WERI-Rb-1 (cell line): ENCODE data around the gene MAP1B.
A peak's percentile ranks its signal among the peaks of the same experiment; 100 is the strongest.

Source experiments
- DNase-seq: peaks from one replicate; pipeline ENCODE4 v3.0.0-alpha.2; 2020
- H3K27ac ChIP-seq: fragments of 250-450 bp; sonication (Bioruptor Pico); 2 replicates; pipeline ENCODE4 v1.5.1; 2020; ENCODE audit warnings: mild to moderate bottlenecking, moderate library complexity
- H3K27me3 ChIP-seq: fragments of 250-450 bp; sonication (Bioruptor Pico); 2 replicates; pipeline ENCODE4 v1.5.1; 2021; ENCODE audit warnings: mild to moderate bottlenecking, low read depth, moderate library complexity; ENCODE audit not compliant: insufficient read depth, severe bottlenecking
- H3K36me3 ChIP-seq: fragments of 250-450 bp; sonication (Bioruptor Pico); 2 replicates; pipeline ENCODE4 v1.5.1; 2020; ENCODE audit warnings: mild to moderate bottlenecking, moderate library complexity
- H3K4me3 ChIP-seq: 2 replicates; pipeline ENCODE4 v1.5.1; 2011; ENCODE audit warnings: low read depth, mild to moderate bottlenecking, control low read depth, low read length
- H3K9me3 ChIP-seq: fragments of 250-450 bp; sonication (Bioruptor Pico); 2 replicates; pipeline ENCODE4 v1.5.1; 2021; ENCODE audit warnings: mild to moderate bottlenecking, moderate library complexity; ENCODE audit not compliant: severe bottlenecking
- TF ChIP-seq, protein P1 (sequence below): IDR thresholded peaks from 2 replicates; pipeline ENCODE4 v1.5.1; 2011; ENCODE audit warnings: low read depth, mild to moderate bottlenecking, control low read depth, inconsistent platforms, low read length

The MAP1B gene

DNA sequence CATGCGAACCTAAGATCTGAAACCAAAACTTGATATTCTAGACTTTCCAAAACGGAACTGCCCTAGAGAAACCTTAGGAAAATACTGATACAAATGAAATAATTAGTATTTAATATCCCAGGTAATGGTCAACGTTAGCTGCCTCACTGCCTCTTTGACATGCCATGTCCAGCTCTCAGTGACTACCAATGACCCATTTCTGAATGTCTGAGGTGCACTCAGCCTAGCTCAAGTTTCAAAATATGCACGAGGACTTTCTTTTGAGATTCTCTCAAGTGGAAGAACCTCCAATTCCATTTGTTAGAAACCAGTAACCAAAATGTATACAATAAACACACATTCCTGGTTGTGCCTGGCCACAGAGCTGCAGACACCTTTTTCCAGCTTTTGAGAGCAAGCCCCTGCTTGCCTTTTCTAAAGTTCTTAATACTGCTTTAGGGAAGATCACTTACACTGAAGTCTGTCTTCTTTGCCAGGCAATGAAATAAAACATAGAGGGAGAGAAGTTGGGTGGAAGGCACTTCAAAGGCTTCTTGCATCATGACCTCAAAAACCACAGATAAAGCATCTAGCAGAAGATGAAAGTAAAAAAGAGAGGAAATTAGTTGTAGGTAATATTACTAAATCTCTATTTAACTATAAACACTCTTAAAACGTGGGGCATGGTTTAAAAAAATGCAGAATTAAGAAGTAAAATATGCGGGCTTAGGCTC is 124.9 kb downstream of the MAP1B start:
- Histone ChIP-seq H3K27ac (peak overlapping the region; percentile 64), H3K27me3 (no peaks in the 10 kb centered on the region), H3K4me3 (no peak overlapping the region), H3K9me3 (no peaks in the 10 kb centered on the region), H3K36me3 (peaks cover 30% of the 10 kb centered on the region)
- no peak for DNase-seq
- TF ChIP-seq, protein P1, sequence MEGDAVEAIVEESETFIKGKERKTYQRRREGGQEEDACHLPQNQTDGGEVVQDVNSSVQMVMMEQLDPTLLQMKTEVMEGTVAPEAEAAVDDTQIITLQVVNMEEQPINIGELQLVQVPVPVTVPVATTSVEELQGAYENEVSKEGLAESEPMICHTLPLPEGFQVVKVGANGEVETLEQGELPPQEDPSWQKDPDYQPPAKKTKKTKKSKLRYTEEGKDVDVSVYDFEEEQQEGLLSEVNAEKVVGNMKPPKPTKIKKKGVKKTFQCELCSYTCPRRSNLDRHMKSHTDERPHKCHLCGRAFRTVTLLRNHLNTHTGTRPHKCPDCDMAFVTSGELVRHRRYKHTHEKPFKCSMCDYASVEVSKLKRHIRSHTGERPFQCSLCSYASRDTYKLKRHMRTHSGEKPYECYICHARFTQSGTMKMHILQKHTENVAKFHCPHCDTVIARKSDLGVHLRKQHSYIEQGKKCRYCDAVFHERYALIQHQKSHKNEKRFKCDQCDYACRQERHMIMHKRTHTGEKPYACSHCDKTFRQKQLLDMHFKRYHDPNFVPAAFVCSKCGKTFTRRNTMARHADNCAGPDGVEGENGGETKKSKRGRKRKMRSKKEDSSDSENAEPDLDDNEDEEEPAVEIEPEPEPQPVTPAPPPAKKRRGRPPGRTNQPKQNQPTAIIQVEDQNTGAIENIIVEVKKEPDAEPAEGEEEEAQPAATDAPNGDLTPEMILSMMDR, result no peak

DNA sequence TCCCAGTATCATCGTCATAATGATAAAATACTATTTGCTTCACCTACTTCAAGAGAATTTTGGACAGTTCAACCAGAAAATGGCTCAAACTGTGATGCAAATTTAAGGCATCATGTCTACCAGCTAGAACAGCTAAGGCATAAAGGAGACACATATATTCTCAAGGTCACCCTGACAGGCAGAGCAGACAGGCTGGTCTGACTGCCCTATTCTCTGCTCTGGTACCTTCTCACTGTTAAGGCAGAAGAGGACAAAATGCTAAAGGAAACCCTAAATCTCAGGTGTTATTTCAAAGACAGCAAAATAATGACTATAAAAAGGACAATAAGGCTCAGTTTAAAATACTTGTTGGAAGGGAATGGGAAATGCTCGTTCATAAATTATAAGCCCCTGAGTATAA is 125.6 kb downstream of the MAP1B start:
- no peaks in the 10 kb centered on the region for H3K27me3 ChIP-seq
- TF ChIP-seq, protein P1, result no peak
- H3K4me3 ChIP-seq, result no peak overlapping the region
- peaks cover 34% of the 10 kb centered on the region for H3K36me3 ChIP-seq
- H3K27ac ChIP-seq, result peak overlapping the region; percentile 64
- no peak for DNase-seq
- no peaks in the 10 kb centered on the region for H3K9me3 ChIP-seq

DNA sequence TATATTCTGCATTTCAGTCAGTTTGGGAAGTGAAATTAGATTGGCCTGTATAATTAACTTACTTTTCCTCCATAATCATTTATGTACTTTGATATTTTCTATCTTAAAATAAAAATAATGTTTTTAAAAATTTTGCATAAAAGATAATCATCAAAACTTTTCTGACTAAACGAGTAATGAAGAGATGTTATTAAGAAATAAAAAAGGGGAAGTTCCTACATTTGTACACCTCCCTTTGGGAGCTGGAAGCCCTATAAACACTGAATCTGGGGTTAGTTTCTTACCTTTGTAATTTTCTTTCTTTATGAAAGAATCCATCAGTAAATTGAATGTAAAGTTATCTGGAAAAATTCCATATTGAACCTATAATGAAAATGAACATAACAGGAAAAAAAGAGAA is 126.6 kb downstream of the MAP1B start:
- DNase-seq, result no peak
- no peak overlapping the region for H3K27ac ChIP-seq

DNA sequence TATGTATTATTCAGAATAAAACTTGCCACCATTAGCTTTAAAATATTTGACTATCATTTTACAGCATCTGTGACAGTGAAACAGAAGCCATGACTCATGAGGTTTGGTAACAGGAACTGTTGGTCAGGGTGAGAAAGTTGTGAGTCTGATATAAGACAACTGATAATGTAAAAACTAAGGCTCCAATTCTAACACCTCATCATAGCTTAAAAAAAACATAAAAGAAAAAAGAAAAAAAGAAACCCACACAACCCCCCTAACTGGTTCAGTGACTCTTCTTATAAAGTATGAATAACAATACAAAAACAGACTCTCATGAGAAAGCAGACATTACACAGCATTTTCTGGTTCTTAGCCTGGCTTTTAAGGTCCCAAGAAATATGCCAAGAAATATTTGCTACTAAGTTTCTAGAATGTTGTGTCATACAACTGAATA is 127.0 kb downstream of the MAP1B start:
- H3K27me3 ChIP-seq, result no peaks in the 10 kb centered on the region
- H3K27ac ChIP-seq, result no peak overlapping the region
- peaks cover 34% of the 10 kb centered on the region for H3K36me3 ChIP-seq

More for the DNA sequence above, 126.6 kb downstream of the MAP1B start:
- H3K4me3 ChIP-seq, result no peak overlapping the region
- H3K27me3 ChIP-seq, result no peaks in the 10 kb centered on the region
- TF ChIP-seq, protein P1, result no peak
- H3K9me3 ChIP-seq, result no peaks in the 10 kb centered on the region
- peaks cover 34% of the 10 kb centered on the region for H3K36me3 ChIP-seq

DNA sequence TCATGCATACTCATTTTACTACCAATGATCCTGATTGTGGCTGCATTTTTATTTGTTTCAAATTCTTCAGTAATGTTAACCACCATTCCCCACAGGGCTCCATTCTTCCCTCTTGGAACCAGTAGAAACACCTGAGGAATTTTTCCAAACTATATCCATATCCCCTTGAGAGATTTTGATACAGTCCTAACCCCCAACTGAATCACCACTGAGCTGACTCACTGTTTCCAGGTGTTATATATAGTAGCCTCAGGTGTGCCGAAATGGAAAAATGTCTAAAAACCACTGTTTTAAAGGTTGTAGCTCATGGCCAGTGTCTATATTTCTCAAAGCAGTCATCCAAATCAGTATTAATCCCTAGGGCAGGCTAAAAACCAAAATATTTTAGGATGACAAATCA is 127.6 kb downstream of the MAP1B start:
- TF ChIP-seq, protein P1, result no peak
- Histone ChIP-seq H3K27ac (no peak overlapping the region), H3K36me3 (peaks cover 33% of the 10 kb centered on the region), H3K4me3 (no peak overlapping the region), H3K9me3 (no peaks in the 10 kb centered on the region), H3K27me3 (no peaks in the 10 kb centered on the region)
- no peak for DNase-seq

More for the DNA sequence above, 127.0 kb downstream of the MAP1B start:
- no peak overlapping the region for H3K4me3 ChIP-seq
- no peaks in the 10 kb centered on the region for H3K9me3 ChIP-seq
- no peak for DNase-seq
- TF ChIP-seq, protein P1, result no peak

DNA sequence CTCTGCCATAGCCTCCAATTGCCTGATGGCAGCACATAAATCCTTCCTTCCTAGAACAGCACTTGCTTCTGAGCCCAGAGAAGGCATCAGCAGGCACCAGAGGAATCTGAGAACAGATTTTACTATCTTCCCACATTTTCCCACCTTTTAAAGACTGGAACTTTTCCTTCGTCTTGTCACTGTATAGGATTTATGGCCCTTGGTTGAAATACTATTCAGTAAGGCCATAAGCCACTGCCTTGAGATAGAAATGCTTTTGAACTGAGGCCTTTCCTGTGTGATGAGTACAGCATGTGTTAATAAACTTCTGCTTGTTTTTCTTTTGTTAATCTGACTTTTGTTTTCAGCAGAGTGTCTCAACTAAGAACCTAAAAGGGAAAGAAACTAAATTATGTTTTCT is 128.4 kb downstream of the MAP1B start:
- Histone ChIP-seq H3K27me3 (no peaks in the 10 kb centered on the region), H3K36me3 (peaks cover 27% of the 10 kb centered on the region), H3K9me3 (no peaks in the 10 kb centered on the region), H3K4me3 (no peak overlapping the region), H3K27ac (no peak overlapping the region)
- TF ChIP-seq, protein P1, result no peak
- no peak for DNase-seq
